Urothelium cell line (cell line): ENCODE data around the gene CDH12.
"Not testable (repeated sequence)": the region's sequence is repeated elsewhere in the genome, so short reads cannot be mapped to it uniquely, and the experiment has no call there.

Experiments used
- DNase-seq: peaks from one replicate; pipeline ENCODE4 v3.0.0; 2011; ENCODE audit warnings: low spot score, mixed read lengths
- FAIRE-seq: peaks from 2 replicates; lab custom pipeline; 2011; peaks lifted over from hg19 to GRCh38; lab: Jason Lieb, UNC

The CDH12 gene

DNA sequence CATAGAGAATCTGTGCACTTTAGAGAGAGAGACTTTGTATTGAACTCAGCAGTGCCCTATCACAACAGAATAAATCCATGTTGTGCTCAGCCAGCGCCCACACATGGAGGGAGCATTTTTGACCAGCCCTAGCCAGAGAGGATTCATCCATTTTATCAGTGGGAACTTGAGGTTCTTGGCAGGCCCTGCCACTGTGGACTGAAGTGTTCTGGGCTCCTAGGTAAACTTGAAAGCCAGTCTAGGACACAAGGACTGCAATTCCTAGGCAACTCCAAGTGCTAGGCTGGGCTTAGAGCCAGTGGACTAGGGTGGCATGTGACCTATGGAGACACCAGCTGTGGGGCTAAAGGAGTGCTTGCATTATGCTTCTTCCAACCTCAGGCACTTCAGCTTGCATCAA is 523.5 kb downstream of the CDH12 start:
- FAIRE-seq, result no peak
- no peak for DNase-seq

DNA sequence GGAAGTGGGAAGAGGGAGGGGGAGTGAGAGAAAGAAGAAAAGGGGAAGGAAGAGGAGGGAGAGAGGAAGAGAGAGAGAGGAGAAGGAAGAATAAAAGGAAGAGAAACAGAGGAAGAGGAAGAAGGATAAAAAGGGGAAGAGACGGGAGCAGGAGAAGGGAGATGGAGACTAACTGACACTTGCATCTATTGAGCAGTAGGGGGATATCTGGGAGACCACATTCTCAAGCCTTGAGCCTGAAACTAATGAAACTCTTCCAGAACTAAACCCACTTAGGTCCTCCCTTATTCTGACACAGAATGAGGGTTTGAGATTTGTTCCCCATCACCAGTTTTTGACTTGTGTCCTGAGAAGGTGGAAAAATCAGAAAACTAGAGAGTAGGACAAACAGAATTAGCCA is 533.3 kb downstream of the CDH12 start:
- DNase-seq, result no peak
- no peak for FAIRE-seq

DNA sequence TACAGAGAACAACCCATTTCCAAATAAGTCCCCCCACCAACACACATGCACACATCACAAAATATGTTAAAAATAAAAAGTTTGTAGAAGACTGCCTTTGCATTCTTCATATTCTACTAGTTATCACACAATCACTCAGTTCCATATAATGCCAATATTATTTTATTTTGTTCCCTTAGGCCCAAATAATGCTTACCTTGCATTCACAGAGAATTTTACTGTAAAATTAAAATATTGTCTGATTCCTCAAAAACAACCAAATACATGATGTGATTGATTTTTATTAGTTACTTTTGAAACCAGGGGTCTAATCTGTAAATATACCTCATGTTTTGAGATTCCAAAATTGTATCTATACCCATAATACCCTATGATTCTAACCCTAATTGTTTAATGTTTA is 536.9 kb downstream of the CDH12 start:
- DNase-seq, result no peak
- no peak for FAIRE-seq

DNA sequence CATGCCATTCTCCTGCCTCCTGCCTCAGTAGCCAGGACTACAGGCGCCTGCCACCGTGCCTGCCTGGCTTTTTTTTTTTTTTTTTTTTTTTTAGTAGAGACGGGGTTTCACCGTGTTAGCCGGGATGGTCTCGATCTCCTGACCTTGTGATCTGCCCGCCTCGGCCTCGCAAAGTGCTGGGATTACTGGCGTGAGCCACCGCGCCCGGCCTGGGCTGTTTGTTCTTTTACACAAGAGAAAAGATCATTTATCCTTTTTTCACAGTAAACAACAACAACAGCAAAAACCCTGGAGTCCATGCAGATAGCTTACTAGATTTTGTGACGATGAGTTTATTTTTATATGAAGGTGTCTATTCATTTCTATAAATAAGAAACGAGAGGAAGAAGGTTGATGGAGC is 538.1 kb downstream of the CDH12 start:
- not testable (repeated sequence) for FAIRE-seq, DNase-seq

DNA sequence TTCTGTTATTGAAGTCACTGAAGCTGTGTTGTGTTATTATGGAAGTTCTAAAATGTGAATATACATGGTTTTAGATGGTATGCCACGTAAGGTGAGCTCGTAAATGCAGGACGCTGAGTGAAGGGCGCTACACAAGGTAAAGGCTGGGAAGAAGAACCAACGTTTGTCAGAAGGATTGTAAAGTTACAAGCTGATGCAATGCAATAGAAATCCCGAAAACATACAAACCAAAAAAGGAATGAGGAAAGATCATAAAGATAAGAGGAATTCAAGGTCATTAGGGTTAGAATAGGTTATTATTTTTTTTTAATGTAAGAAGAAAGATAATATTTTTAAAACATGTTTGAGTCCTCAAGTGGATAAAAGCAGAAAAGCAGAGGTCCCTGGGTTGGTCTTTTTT is 538.6 kb downstream of the CDH12 start:
- DNase-seq, result no peak
- no peak for FAIRE-seq

DNA sequence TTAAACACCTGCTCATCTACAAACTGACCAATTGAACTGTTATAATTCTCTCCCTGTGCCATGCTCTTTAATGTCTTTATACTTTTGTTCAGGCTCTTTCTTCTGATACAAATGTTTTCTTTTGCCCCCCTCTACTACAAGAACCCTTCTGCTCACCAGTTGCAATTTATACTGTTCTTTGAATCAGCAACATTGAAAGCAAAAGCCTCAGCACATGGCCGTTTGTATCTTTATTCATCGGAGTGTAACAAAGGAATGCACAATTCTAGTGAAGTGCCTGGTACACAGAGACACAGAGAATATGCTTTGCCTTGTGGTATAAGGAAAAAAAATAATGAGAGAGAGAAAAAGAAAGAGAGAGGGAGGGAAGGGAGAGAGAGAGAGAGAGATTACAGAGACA is 547.1 kb downstream of the CDH12 start:
- DNase-seq (no peak), FAIRE-seq (no peak)

DNA sequence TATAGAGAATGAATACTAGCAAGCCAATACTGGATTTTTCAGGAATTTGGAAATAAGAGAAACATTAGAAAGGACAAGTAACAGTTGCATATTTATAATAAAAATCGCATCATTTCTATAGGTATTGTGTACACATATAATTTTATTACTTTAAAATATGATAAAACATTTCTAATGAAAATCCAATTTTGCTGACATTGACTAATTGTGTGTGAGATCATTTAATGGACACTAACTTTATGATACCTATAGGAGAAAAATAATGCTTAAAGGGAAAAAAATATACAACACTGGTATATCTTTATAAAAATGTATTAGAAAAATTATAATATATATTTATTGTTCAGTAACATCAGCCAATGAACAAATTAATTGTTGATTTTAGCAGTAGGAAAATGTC is 557.3 kb downstream of the CDH12 start:
- FAIRE-seq, result no peak
- DNase-seq, result no peak

DNA sequence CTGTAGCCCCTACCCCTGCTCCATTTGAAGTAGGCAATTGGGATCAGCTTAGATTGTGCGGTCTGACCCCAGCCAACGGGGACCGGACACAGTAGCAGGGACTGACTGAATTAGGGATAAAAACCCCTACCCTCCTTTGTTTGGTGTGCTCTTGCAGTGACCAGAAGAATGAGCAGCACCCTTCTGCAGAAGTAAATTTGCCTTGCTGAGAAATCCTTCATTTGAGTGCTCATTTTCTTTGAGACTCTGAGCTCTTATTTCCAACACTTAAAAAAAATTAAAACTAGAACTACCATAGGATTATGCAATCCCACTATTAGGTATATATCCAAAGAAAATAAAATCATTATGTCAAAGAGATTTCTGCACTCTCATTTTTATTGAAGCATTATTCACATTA is 560.0 kb downstream of the CDH12 start:
- FAIRE-seq (no peak), DNase-seq (no peak)

DNA sequence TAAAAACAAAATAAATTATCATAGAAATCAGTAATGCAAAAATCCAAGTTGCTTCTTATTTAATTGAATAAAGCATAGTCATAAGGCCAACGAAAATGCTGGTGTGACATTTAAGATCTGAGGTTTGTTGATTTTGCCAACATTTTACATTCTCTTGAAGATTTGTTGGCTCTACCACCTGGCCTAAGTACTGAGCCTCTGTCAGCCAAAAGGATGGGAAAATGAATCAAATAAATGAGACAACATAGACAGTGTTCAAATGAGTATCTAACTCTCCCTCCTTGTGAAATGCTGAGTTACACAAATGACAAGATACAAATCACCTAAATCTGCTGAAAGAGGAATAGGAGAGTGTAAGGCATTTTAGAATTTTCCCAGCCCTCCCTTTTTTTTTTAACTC is 575.0 kb downstream of the CDH12 start:
- DNase-seq, result no peak
- no peak for FAIRE-seq

DNA sequence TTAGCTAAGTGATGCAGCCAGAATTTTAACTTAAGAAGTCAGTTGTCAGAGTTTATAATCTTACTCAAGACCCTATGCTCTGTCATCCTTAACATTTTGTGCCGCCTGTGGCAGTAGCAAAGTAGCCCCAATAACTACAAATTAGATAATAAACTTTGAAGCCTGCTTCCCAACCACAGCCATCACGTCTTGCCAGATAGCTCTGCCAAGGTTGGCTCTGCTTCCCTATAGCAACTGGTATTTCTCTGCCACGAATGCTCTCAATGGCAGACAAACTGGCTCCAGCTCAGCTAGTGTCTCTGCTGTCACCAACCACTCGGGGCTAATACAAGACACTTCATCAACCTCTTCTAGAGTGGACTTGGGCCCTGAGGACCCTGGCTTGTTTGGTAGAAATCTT is 576.1 kb downstream of the CDH12 start:
- no peak for FAIRE-seq
- DNase-seq, result no peak

DNA sequence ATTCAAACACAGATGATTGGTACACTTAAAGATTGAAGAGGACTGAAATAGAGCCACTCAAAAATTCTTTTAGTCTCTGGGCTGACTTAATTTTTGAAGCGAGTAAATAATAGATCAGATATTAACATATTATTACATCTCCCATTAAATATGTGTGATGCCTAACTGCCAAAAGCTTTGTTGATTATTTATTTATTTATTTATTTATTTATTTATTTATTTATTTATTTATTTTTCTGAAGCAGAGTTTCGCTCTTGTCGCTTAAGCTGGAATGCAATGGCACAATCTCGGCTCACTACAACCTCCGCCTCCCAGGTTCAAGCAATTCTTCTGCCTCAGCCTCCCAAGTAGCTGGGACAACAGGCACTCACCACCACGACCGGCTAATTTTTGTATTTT is 587.3 kb downstream of the CDH12 start:
- not testable (repeated sequence) for FAIRE-seq, DNase-seq

DNA sequence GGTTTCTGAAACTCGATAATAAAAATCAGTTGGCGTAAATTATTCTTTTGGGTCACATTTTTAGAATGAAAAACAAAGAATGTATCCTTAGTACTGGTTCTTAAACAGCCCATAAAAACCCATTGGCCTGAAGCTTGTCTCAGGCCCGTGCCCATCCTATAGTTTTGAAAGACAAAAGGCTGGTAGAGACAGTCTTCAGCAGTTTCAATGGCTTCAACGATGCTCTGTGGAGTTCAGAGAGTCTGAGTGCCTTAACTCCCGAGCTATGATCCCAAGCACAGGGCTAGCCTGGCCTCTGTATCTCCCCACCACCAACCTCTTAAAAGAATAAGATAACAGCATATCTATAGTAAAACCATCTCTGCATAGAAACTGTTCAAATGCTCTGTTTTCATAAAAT is 595.0 kb downstream of the CDH12 start:
- no peak for DNase-seq
- no peak for FAIRE-seq

DNA sequence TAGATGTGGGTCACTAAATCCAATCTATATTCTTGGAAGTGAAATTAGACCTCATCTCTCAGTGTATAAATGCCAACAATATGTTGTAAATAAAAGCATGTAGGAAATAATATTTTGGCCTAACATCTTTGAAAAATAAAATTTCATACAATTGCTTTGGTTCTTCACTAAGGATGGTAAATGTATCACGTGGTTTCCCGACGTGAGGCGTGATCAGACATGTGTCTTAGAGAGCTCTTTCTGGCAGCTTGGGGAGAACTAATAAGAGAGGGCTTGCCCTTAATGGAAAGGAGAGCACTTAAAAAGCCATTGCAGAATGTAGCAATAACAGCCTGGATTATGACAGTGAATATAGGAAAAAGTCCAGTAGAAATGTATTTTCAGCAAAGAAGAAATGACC is 602.6 kb downstream of the CDH12 start:
- no peak for DNase-seq

DNA sequence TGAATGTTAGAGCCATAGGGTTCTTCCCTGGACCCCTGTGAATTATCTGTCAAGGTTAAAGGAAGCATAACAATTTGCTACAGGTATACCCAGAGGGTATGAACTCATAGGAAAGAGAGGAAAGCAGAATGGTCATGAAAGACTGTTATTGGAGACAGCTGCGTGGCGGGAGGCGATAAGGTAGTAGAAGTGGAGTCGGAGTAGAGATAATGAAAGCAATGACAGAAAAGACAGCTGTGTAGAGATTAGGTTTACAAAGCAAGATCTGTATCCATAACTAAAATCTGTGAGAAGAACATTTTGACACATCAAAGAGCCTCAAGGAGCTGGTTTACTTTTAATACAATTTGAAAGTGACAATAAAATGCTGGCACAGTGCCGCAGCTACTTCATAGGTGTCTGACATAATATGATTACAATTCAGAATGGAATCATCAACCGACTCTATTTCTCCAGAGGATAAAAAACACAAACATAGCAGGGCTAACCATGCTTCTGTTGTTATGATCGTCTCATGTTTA is 603.9 kb downstream of the CDH12 start:
- DNase-seq, result no peak
- no peak for FAIRE-seq

More for the DNA sequence above, 602.6 kb downstream of the CDH12 start:
- no peak for FAIRE-seq

DNA sequence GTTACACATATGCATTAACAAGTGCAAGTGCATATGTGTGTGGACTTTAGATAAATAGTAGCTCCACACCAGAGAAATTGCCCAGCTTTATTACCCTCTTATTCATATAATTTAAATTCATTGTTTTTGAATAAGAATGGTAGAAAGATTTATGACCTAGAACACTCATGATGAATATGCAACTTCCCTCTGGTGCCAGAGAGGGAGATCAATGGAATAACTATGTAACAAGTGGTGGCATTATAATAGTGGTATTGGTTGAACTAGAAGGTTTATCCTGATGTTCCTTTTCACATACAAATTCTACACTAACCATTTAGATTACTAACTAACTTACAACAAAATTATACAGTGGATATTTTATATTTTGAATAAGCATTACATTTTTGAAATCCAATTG is 607.4 kb downstream of the CDH12 start:
- FAIRE-seq, result no peak
- DNase-seq, result no peak

DNA sequence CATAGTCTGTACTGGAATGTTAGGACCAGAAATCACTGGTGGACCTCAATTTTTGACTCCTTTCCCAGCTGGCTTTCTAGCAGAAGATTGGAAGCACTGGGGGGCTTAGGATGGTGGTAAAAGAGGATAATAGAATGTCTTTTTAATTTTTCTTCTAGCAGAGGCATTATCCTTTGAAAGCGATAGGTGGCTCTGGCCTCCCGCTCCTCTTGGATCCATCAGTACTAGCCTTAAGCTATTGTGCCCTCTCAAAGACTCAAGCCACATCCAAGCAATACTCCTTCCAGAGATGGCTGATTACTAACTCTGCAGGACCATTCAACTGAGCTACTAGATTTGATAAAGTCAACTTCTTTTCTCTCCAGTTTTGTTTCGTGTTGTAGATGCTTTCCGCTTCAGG is 610.6 kb downstream of the CDH12 start:
- no peak for DNase-seq
- FAIRE-seq, result no peak

DNA sequence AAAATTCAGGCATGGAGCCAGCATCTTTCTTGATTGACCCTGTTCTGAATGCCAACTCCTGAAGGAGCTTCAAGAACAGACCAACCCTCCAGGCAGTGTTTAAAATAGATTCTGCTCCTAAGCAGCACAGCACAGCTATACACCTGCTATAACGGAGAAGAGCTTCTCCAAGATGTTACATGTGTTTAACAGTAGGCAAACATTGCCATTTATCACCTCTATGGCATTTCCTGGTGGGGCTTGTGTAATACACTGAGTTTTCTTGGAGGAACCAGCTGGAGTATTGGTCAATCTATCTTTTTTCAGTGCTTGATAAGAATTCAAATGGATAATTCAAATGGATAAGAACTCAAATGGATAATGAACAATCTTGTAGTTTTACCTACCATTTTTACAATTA is 615.1 kb downstream of the CDH12 start:
- DNase-seq, result no peak
- no peak for FAIRE-seq

DNA sequence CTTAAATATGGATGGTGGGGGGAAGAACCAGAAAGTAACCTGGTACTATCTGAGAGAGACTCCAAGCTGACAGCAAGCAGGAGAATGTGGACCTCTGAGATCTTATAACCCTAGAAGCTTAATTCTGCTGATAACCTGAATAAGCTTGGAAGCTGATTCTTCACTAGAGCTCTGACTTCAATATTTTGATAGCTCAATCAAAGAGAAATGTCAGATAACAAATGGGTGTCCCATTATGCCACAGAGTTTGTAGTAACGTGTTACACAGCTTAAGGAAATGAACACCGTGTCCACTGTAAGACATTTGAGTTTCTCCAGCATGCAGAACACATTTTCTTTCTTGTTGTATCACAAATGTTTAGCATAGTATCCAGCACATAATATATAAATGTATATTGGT is 626.7 kb downstream of the CDH12 start:
- FAIRE-seq, result no peak
- no peak for DNase-seq

DNA sequence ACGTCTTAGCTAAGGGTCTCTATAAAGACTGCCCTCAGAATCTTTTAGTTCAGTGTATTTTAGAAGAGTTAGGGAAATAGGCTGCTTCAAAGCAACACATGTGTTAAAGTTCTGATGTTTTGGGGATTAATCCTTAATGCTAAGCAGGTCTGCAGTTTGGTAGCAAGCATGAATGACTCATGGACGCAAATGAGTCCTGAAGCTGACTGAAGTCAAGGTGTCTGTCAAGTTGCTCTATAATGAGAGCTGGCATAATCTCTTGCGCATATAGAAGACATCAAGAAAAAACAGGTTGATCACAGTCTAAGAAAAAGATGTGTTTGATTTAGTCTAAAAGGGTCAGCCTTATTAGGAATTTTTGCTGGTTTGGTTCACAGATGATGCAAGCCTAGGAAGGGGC is 630.1 kb downstream of the CDH12 start:
- DNase-seq, result no peak
- FAIRE-seq, result no peak

DNA sequence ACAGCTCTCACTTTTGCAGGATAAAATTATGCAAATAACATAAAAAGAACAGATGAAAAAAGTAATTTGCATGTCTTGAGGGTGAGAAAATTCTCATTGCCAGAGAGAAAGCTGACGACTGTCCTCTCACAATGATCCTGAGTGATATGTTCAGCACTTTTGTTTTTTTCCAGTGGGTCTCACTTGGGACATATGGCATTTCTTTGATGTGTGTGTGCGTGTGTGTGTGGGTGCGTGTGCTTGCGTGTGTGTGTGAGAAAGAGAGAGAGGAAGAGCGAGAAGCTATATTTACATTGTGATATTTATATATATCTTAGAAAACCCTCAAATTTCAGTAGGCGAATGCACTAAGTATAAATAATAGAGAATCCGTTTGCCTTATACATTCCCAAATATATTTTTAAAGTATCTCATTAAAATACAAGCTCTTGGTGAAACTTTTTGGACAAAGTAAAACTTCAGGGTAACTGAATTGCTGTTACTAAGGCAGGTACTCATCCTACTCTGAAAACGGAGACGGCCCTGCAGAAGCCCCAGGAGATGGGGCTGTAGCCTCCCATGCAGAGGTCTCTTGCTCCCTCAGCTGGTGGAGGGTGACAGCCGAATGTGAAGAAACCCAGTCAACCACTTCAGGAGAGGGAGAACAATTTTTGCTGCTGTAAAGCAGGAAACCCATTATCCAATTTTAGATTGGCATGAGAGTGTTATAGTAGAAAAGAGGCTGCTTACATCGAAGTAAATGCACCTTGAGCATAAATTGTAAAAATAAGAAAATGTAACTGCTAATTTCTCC is 639.2 kb downstream of the CDH12 start:
- DNase-seq, FAIRE-seq: not testable (repeated sequence)

DNA sequence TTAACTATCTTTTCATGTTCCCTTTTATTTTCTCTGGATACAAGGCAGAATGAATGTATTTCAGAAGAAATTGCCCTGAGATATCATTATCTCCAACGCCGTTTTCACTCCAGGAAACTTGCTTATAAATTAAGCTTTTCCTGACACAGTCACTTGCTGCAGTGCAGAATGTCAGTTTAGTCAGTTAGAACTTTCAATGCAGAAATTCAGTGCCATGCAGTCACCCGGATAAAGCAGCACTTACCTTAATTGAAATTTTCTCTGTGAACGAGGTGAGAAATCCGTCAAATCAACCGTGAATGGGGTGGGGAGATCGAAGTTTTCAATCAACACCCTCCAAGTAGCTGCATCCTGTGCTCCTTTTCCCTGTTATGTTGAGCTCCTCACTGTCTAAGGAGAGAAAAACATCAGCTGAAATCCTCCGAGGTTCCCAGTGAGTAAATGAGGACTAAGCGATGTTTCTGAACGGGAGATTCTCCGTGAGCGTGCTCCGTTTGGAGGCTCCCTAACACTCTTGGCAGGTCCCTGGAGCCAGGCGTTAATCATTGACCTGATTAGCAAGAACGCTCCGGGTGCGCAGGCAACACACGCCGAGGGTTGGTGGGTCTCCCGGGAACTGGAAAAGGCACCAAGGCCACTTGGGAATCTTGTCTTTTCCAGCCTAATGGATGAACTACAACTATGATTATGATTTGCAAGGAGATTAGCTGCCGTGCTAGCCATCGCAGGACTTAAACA is 640.7 kb downstream of the CDH12 start:
- not testable (repeated sequence) for FAIRE-seq, DNase-seq

DNA sequence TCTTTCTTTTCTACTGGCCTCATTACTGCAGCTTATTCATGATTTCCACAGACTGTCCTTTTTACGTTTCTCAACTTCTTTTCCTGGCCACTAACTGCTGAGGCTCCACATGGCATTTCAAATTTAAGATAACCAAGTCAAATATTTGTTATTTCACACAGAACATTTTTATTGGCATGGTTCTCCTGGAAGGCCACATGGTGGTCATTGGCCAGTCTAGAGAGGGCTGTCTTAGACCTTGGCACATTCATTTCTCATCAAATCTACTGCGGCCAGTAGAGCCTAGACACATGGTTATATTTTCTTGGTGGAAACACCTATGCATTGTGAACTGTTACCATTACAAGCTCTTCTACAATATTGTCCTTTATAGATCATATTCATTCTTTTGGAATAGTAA is 644.7 kb downstream of the CDH12 start:
- not testable (repeated sequence) for FAIRE-seq, DNase-seq
